H1 (cell line): ENCODE results near the gene ZBED5. TPM values are rescaled to one million over a fixed set of nuclear protein-coding genes. Genes with fewer than 3 reads are reported as not detected.

Experiments used
- CTCF ChIA-PET: fragments of 300-600 bp; sonication (Branson Sonifier 250); formaldehyde crosslinking; loops from one replicate; lab custom pipeline; 2021; ENCODE audit not compliant: partially characterized antibody; lab: Charles Lee
- POLR2A ChIA-PET: fragments of 300-600 bp; sonication (Branson Sonifier 250); formaldehyde crosslinking; loops from one replicate; lab custom pipeline; 2021; ENCODE audit warnings: inconsistent platforms; ENCODE audit not compliant: partially characterized antibody; lab: Charles Lee
- DNase-seq, 2 experiments: peaks; one replicate each; pipeline versions ENCODE4 v3.0.0 to v3.0.0-alpha.2; 2010 to 2022; ENCODE audit warnings: low spot score in 2 of 2, low read depth in 1 of 2, mixed read lengths in 1 of 2
- FAIRE-seq: peaks from 2 replicates; lab custom pipeline; 2011; peaks lifted over from hg19 to GRCh38; lab: Jason Lieb, UNC
- H2AFZ ChIP-seq: 2 replicates; pipeline ENCODE4 v1.8.1; 2012; ENCODE audit warnings: low read length, inconsistent platforms
- H2AK5ac ChIP-seq: 2 replicates; pipeline ENCODE4 v1.6.1; 2013; ENCODE audit warnings: low read depth, low read length
- H2BK120ac ChIP-seq: replicated peaks from 2 replicates; pipeline ENCODE3; 2013; ENCODE audit warnings: low read depth, low read length, inconsistent platforms
- H2BK12ac ChIP-seq: 2 replicates; pipeline ENCODE4 v1.6.1; 2013; ENCODE audit warnings: low read depth, low read length
- H2BK15ac ChIP-seq: 2 replicates; pipeline ENCODE4 v1.6.1; 2013; ENCODE audit warnings: low read length
- H2BK20ac ChIP-seq: 2 replicates; pipeline ENCODE4 v1.6.1; 2013; ENCODE audit warnings: low read length
- H2BK5ac ChIP-seq: 2 replicates; pipeline ENCODE4 v1.6.1; 2013; ENCODE audit warnings: low read depth, low read length
- H3K14ac ChIP-seq: 2 replicates; pipeline ENCODE4 v1.6.1; 2013; ENCODE audit warnings: inconsistent platforms; ENCODE audit not compliant: insufficient read length
- H3K18ac ChIP-seq: 2 replicates; pipeline ENCODE4 v1.6.1; 2013; ENCODE audit warnings: low read length; ENCODE audit errors: extremely low read depth
- H3K23ac ChIP-seq: 2 replicates; pipeline ENCODE4 v1.6.1; 2013; ENCODE audit warnings: inconsistent platforms; ENCODE audit not compliant: insufficient read length
- H3K23me2 ChIP-seq: 2 replicates; pipeline ENCODE4 v1.6.1; 2013; ENCODE audit warnings: low read depth, low read length
- H3K27ac ChIP-seq: 2 replicates; pipeline ENCODE4 v1.6.1; 2011; ENCODE audit warnings: low read depth, low read length, inconsistent platforms
- H3K27me3 ChIP-seq, 4 experiments: replicated peaks in 1 of 4; 1 replicate in 1 of 4; 2 replicates in 3 of 4; pipeline versions ENCODE4 v1.6.1 to v1.8.1; 2011 to 2013; ENCODE audit warnings: low read length in 3 of 4, mild to moderate bottlenecking in 3 of 4, inconsistent platforms in 2 of 4, mixed read lengths in 2 of 4, moderate library complexity in 1 of 4; ENCODE audit not compliant: control insufficient read depth in 3 of 4, insufficient read depth in 3 of 4; ENCODE audit errors: extremely low read depth in 1 of 4
- H3K36me3 ChIP-seq, 4 experiments: 2 replicates each; pipeline versions ENCODE4 v1.6.1 to v1.8.1; 2011 to 2013; ENCODE audit warnings: mild to moderate bottlenecking in 4 of 4, low read length in 3 of 4, moderate library complexity in 2 of 4, control low read depth in 1 of 4, inconsistent platforms in 1 of 4; ENCODE audit not compliant: insufficient read depth in 4 of 4, control insufficient read depth in 2 of 4
- H3K4ac ChIP-seq: replicated peaks from 2 replicates; pipeline ENCODE3; 2013; ENCODE audit warnings: low read length, low read depth, mixed read lengths, inconsistent platforms; ENCODE audit not compliant: insufficient read length
- H3K4me1 ChIP-seq, 4 experiments: replicated peaks in 1 of 4; 1 replicate in 1 of 4; 2 replicates in 3 of 4; pipeline versions ENCODE4 v1.6.1 to v1.8.1; 2011 to 2013; ENCODE audit warnings: low read length in 3 of 4, inconsistent platforms in 2 of 4, mixed read lengths in 1 of 4; ENCODE audit not compliant: insufficient read depth in 4 of 4, control insufficient read depth in 3 of 4
- H3K4me2 ChIP-seq, 2 experiments: 2 replicates each; pipeline versions ENCODE4 v1.6.1 to v1.8.1; 2011 to 2013; ENCODE audit warnings: low read depth in 2 of 2, low read length in 2 of 2, control low read depth in 1 of 2, inconsistent platforms in 1 of 2, mild to moderate bottlenecking in 1 of 2; ENCODE audit not compliant: insufficient read depth in 1 of 2
- H3K4me3 ChIP-seq, 4 experiments: fragments of 200-600, 300-600 bp in 1 of 4; sonication (generic), shearing (Covaris generic), sonication (Bioruptor Twin) in 1 of 4; 2 replicates each; pipeline versions ENCODE4 v1.5.1 to v1.8.1; 2011 to 2016; ENCODE audit warnings: low read length in 4 of 4, low read depth in 3 of 4, control low read depth in 2 of 4, inconsistent platforms in 2 of 4, mild to moderate bottlenecking in 2 of 4, mixed read lengths in 1 of 4, moderate library complexity in 1 of 4; ENCODE audit not compliant: insufficient read depth in 2 of 4; ENCODE audit errors: extremely low read depth in 1 of 4
- H3K56ac ChIP-seq: replicated peaks from 2 replicates; pipeline ENCODE3; 2013; ENCODE audit warnings: low read depth, mild to moderate bottlenecking, mixed read lengths, low read length, inconsistent platforms; ENCODE audit not compliant: insufficient read length
- H3K79me1 ChIP-seq: 2 replicates; pipeline ENCODE4 v1.6.1; 2013; ENCODE audit warnings: low read depth, low read length, control low read depth
- H3K79me2 ChIP-seq, 2 experiments: 2 replicates each; pipeline versions ENCODE4 v1.6.1 to v1.8.1; 2012 to 2013; ENCODE audit warnings: low read length in 2 of 2, mild to moderate bottlenecking in 2 of 2, inconsistent platforms in 1 of 2; ENCODE audit not compliant: insufficient read depth in 2 of 2, control insufficient read depth in 1 of 2
- H3K9ac ChIP-seq, 4 experiments: replicated peaks in 1 of 4; 1 replicate in 1 of 4; 2 replicates in 3 of 4; pipeline versions ENCODE4 v1.6.1 to v1.8.1; 2011 to 2013; ENCODE audit warnings: low read depth in 3 of 4, low read length in 3 of 4, control low read depth in 2 of 4, mild to moderate bottlenecking in 2 of 4, moderate library complexity in 2 of 4, inconsistent platforms in 1 of 4; ENCODE audit errors: extremely low read depth in 1 of 4
- H3K9me3 ChIP-seq, 2 experiments: 2 replicates each; pipeline versions ENCODE4 v1.6.1 to v1.8.1; 2012 to 2013; ENCODE audit warnings: mild to moderate bottlenecking in 2 of 2, moderate library complexity in 2 of 2, control low read depth in 1 of 2, inconsistent platforms in 1 of 2, low read depth in 1 of 2, low read length in 1 of 2, mixed read lengths in 1 of 2; ENCODE audit not compliant: insufficient read depth in 2 of 2
- H4K20me1 ChIP-seq, 2 experiments: replicated peaks in 1 of 2; 2 replicates each; pipeline versions ENCODE3 to v1.8.1; 2011 to 2013; ENCODE audit warnings: inconsistent platforms in 2 of 2, low read length in 2 of 2, mild to moderate bottlenecking in 1 of 2; ENCODE audit not compliant: insufficient read depth in 2 of 2, control insufficient read depth in 1 of 2
- H4K5ac ChIP-seq: 2 replicates; pipeline ENCODE4 v1.6.1; 2013; ENCODE audit warnings: low read length, low read depth, mixed read lengths, inconsistent platforms; ENCODE audit not compliant: insufficient read length
- H4K8ac ChIP-seq: 2 replicates; pipeline ENCODE4 v1.8.0; 2013; ENCODE audit warnings: mild to moderate bottlenecking, moderate library complexity, low read length, inconsistent platforms; ENCODE audit not compliant: insufficient read depth; ENCODE audit errors: extremely low read depth
- H4K91ac ChIP-seq: replicated peaks from 2 replicates; pipeline ENCODE3; 2013; ENCODE audit warnings: low read length, mixed read lengths, inconsistent platforms; ENCODE audit not compliant: insufficient read length
- BACH1 ChIP-seq: IDR thresholded peaks from 2 replicates; pipeline ENCODE4 v1.6.1; 2012; ENCODE audit warnings: low read length, improper control_type of control experiment
- BRCA1 ChIP-seq: IDR thresholded peaks from 2 replicates; pipeline ENCODE4 v1.6.1; 2012; ENCODE audit warnings: low read depth, low read length, improper control_type of control experiment
- CHD2 ChIP-seq: IDR thresholded peaks from 2 replicates; pipeline ENCODE4 v1.6.1; 2012; ENCODE audit warnings: low read length, improper control_type of control experiment
- CREB1 ChIP-seq: IDR thresholded peaks from 2 replicates; pipeline ENCODE4 v1.6.1; 2012; ENCODE audit warnings: inconsistent platforms
- EP300 ChIP-seq, 2 experiments: IDR thresholded peaks; 1 replicate in 1 of 2; 2 replicates in 1 of 2; pipeline ENCODE4 v1.6.1; 2011 to 2012; ENCODE audit warnings: low read depth in 2 of 2, low read length in 2 of 2, mild to moderate bottlenecking in 2 of 2, borderline replicate concordance in 1 of 2, inconsistent platforms in 1 of 2, moderate library complexity in 1 of 2
- PHF8 ChIP-seq: fragments of 200-600 bp; sonication (generic); conservative IDR thresholded peaks from 2 replicates; pipeline ENCODE4 v1.7.1; 2012; ENCODE audit warnings: low read depth, mild to moderate bottlenecking, inconsistent platforms, low read length, moderate library complexity
- POLR2AphosphoS5 ChIP-seq: IDR thresholded peaks from 2 replicates; pipeline ENCODE4 v1.6.1; 2011; ENCODE audit warnings: low read depth, low read length
- SIX5 ChIP-seq: IDR thresholded peaks from 2 replicates; pipeline ENCODE4 v1.6.1; 2011; ENCODE audit warnings: mild to moderate bottlenecking, low read depth, low read length
- TEAD4 ChIP-seq: IDR thresholded peaks from 2 replicates; pipeline ENCODE4 v1.6.1; 2012; ENCODE audit warnings: low read depth, low read length, inconsistent platforms, mixed read lengths
- WGBS, 2 experiments: shearing (Covaris generic) in 1 of 2; methylation state at CpG; one replicate each; pipeline versions ENCODE4 v1.1.6 to v1.1.7; 2013 to 2015; ENCODE audit warnings: low lambda C conversion rate in 2 of 2, mixed read lengths in 2 of 2, inconsistent platforms in 1 of 2, low coverage in 1 of 2, missing lambda C conversion rate in 1 of 2; ENCODE audit not compliant: insufficient replicate concordance in 2 of 2, insufficient coverage in 1 of 2, insufficient read length in 1 of 2; ENCODE audit errors: extremely low coverage in 1 of 2, missing lambda C conversion rate in 1 of 2; 5-methylcytosine and 5-hydroxymethylcytosine counted together
- polyA plus RNA-seq, 7 experiments: library from polyadenylated mRNA; depleted of rRNA in 3 of 7; stranded (reverse) in 5 of 7; unstranded in 2 of 7; fragments of >200 nt in 5 of 7; fragments of 200-250 nt in 2 of 7; gene quantifications; 1 replicate in 5 of 7; 2 replicates in 1 of 7; 4 replicates in 1 of 7; pipeline versions ENCODE4 v1.2.1 to v1.2.3, GENCODE V29; 2011 to 2013; ENCODE audit warnings: missing spikeins in 2 of 7, mixed read lengths in 2 of 7
- total RNA-seq: library from RNA; stranded (reverse); fragmentation: NEBNext Ultra II Directional; extraction: Animal tissue kit (Norgen Biotek cat#: 25700); gene quantifications from 2 replicates; pipeline ENCODE4 v1.2.1, GENCODE V29; 2021
- TF ChIP-seq, protein P1 (sequence below): IDR thresholded peaks from 2 replicates; pipeline ENCODE4 v1.6.1; 2011; ENCODE audit warnings: low read depth, mild to moderate bottlenecking, low read length; ENCODE audit not compliant: insufficient read depth
- TF ChIP-seq, protein P2 (sequence below): IDR thresholded peaks from 2 replicates; pipeline ENCODE4 v1.6.1; 2012; ENCODE audit warnings: low read length, inconsistent platforms
- TF ChIP-seq, protein P3 (sequence below): IDR thresholded peaks from 2 replicates; pipeline ENCODE4 v1.6.1; 2012; ENCODE audit warnings: inconsistent platforms

Gene ZBED5
- total and polyA plus RNA-seq, 2 of the 8 experiments (the other 6 are each of a cell fraction or from before 2014, with no cell fraction given) = 54.2 to 94.7 TPM

DNA sequence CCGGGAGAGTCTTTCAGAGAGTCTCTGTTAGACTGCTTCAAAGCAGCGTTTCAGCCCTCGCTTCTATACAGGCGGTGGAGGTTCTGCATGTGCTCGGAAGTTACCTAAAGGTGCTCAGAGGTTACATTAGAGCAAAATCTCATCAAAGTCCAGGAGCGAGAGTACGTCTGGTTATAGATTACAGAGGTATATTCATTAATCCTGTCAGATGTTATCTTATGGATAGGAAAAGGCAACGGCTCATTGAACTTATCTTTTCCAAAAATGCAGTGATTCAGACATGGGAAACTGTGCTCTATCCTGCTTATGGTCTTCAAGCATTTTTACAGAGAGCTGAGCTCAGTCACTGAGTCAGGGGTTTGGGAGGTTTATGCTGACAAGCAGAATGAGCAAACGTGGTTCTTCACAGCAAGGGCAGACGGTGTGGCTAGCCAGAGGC, 9.1 kb upstream of the ZBED5 start:
- Histone ChIP-seq H3K4me1 (no peaks in the 10 kb centered on the region), H3K23me2 (no peaks in the 10 kb centered on the region; the same call in 1 of the 2 replicates), H3K56ac (no peak overlapping the region), H3K36me3 (no peaks in the 10 kb centered on the region), H2BK20ac (no peak overlapping the region), H3K79me2 (no peaks in the 10 kb centered on the region), H2BK120ac (no peak overlapping the region), H4K8ac (no peak overlapping the region), H3K14ac (no peak overlapping the region), H3K9ac (no peak overlapping the region), H3K27me3 (no peaks in the 10 kb centered on the region), H2AFZ (no peak overlapping the region), H2AK5ac (no peak overlapping the region), H2BK5ac (no peak overlapping the region), H3K27ac (no peak overlapping the region), H3K4me2 (no peak overlapping the region), H4K5ac (no peak overlapping the region), H3K23ac (no peak overlapping the region), H3K4ac (no peak overlapping the region), H3K79me1 (no peaks in the 10 kb centered on the region), H2BK12ac (no peak overlapping the region), H3K9me3 (no peaks in the 10 kb centered on the region; a peak in 1 of 4 replicates), H4K91ac (no peak overlapping the region), H4K20me1 (no peaks in the 10 kb centered on the region), H3K4me3 (no peak overlapping the region), H2BK15ac (no peak overlapping the region), H3K18ac (no peak overlapping the region)
- DNase-seq = no peak
- CTCF ChIA-PET = no interaction called here
- POLR2A ChIA-PET = interaction anchor here (1.3 to 1.5 kb wide), 2 partner anchors 9 to 58 kb away, joined by 5 to 8 read pairs; partner anchors contain the start of genes EIF4G2 and ZBED5
- 93% methylated on average over 10 of the region's 10 CpGs; no CpG with 5 or more reads in 1 of the 2 experiments for WGBS, 2 experiments
- FAIRE-seq = no peak
- no peak for TF ChIP-seq CHD2
- no peak for TF ChIP-seq BACH1
- TF ChIP-seq, protein P1, sequence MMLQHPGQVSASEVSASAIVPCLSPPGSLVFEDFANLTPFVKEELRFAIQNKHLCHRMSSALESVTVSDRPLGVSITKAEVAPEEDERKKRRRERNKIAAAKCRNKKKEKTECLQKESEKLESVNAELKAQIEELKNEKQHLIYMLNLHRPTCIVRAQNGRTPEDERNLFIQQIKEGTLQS = no peak
- no peak for TF ChIP-seq SIX5
- TF ChIP-seq POLR2AphosphoS5 = no peak
- TF ChIP-seq PHF8 = no peak
- no peak for TF ChIP-seq EP300 (IDR thresholded peaks at IDR 0.05; ENCODE audit: borderline replicate concordance in 1 of 2, low read depth in 2 of 2, low read length in 2 of 2)
- TF ChIP-seq TEAD4 = no peak
- TF ChIP-seq, protein P2, sequence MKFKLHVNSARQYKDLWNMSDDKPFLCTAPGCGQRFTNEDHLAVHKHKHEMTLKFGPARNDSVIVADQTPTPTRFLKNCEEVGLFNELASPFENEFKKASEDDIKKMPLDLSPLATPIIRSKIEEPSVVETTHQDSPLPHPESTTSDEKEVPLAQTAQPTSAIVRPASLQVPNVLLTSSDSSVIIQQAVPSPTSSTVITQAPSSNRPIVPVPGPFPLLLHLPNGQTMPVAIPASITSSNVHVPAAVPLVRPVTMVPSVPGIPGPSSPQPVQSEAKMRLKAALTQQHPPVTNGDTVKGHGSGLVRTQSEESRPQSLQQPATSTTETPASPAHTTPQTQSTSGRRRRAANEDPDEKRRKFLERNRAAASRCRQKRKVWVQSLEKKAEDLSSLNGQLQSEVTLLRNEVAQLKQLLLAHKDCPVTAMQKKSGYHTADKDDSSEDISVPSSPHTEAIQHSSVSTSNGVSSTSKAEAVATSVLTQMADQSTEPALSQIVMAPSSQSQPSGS = no peak
- TF ChIP-seq CREB1 = no peak
- TF ChIP-seq, protein P3, sequence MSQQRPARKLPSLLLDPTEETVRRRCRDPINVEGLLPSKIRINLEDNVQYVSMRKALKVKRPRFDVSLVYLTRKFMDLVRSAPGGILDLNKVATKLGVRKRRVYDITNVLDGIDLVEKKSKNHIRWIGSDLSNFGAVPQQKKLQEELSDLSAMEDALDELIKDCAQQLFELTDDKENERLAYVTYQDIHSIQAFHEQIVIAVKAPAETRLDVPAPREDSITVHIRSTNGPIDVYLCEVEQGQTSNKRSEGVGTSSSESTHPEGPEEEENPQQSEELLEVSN = no peak
- TF ChIP-seq BRCA1 = no peak
